Coronary artery (tissue), 2 donors: Measurements from ENCODE around the gene ZFHX3.

Source experiments
- DNase-seq: peaks from one replicate; pipeline ENCODE4 v3.0.0-alpha.2; 2017; ENCODE audit warnings: low spot score
- H3K27ac ChIP-seq, 2 donors: fragments of 200-600 bp; sonication (generic); one replicate each; pipeline ENCODE4 v1.5.1; 2016 to 2019
- H3K4me3 ChIP-seq: fragments of 200-600 bp; sonication (generic); 2 replicates; pipeline ENCODE4 v1.5.1; 2016; ENCODE audit warnings: mild to moderate bottlenecking, moderate library complexity
- TF ChIP-seq, protein P1 (sequence below): fragments of 200-600 bp; sonication (generic); IDR thresholded peaks from one replicate; pipeline ENCODE4 v1.5.1; 2019; ENCODE audit warnings: antibody characterized with exemption

The ZFHX3 gene

DNA sequence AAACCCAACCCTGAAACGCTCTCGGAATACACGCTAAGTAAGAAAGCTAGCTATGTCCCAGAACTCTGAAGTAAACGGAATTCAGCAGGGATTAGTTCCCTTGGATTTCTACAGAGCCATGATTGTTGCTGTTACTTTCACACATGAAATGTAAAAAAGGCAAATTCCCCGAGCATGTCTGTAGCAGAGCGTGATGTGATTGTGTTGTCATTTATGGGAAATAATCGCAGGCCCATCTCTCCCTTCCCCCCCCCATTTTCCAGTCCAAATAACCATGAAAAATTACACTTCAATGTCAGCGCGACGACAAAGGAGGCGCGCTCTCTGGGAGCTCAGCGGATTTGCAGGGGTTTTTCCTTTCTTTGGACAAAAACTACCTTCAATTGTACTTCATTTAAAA, 209.0 kb downstream of the ZFHX3 start:
- TF ChIP-seq, protein P1, sequence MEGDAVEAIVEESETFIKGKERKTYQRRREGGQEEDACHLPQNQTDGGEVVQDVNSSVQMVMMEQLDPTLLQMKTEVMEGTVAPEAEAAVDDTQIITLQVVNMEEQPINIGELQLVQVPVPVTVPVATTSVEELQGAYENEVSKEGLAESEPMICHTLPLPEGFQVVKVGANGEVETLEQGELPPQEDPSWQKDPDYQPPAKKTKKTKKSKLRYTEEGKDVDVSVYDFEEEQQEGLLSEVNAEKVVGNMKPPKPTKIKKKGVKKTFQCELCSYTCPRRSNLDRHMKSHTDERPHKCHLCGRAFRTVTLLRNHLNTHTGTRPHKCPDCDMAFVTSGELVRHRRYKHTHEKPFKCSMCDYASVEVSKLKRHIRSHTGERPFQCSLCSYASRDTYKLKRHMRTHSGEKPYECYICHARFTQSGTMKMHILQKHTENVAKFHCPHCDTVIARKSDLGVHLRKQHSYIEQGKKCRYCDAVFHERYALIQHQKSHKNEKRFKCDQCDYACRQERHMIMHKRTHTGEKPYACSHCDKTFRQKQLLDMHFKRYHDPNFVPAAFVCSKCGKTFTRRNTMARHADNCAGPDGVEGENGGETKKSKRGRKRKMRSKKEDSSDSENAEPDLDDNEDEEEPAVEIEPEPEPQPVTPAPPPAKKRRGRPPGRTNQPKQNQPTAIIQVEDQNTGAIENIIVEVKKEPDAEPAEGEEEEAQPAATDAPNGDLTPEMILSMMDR, result no peak
- H3K4me3 ChIP-seq, result no peak overlapping the region
- no peak overlapping the region for H3K27ac ChIP-seq
- no peak for DNase-seq

DNA sequence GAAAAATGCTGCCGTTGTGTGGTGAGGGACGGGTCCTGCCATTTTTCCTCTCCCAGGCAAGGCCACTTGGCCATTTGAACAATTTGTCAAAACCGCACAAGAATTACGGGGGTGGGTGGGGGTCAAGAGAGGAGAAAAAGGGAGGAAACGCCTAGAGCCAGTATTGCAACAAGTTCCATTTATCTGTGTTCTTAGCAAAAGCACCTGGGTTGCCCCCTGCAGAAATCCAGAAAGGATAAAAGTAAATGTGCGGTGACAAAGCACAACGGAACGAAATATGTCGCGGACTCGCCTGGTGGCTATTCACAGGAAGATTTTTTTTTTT, 209.4 kb downstream of the ZFHX3 start:
- no peak for DNase-seq
- TF ChIP-seq, protein P1, result no peak
- Histone ChIP-seq H3K27ac (no peak overlapping the region), H3K4me3 (no peak overlapping the region)

DNA sequence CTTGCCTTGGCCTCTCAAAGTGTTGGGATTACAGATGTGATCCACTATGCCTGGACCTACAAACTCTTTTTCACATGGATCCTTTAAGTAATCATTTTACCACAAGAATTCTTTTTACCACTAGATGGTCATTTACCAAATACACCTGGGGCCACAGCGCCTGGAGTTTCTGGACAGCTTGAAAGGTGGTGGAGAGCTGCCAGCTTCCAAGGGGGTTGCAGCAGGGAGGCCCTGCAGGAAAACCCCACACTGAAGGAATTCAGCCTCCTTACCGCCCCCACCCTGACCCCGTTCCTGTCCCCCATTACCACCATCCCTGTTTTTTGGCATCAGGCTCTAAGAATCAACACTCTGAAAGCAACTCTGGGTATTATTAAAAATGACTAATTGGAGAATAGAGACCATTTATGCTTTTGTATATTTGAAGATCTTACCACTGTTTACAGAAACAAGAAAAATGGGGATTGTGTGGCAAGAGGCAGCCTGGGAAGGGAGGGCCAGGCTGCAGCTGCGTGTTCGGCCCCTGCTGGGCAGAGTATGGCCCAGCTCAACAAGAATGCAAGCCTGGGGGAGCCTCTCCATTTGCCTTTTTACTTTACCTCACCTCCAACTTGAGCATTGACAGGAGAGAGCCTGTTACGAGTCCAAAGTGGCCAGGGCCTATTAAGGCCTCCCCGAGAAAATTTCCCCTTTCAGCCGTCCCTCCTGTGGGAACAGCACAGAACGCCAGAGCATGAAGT, 209.9 kb downstream of the ZFHX3 start:
- TF ChIP-seq, protein P1, result no peak
- Histone ChIP-seq H3K27ac (no peak overlapping the region), H3K4me3 (no peak overlapping the region)
- DNase-seq, result no peak

DNA sequence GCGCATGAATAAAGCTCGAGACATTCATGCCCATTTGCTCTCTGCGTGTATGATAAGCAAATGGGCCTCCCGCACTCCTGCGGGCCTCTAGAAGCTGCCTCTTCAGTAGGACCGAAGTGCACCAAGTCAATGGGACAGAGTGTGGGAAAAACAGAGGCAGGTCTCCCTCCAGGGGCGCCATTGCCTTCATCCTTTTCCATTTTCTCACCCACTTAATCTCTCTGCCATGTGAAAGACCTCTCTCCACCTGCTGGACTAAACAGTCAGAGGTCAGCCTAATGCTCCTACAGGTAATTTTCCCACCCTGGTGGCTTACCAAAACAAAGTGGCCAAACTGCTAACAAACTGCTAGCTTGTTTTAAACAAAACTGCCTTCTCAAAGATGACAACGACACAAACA, 210.9 kb downstream of the ZFHX3 start:
- Histone ChIP-seq H3K4me3 (no peak overlapping the region), H3K27ac (no peak overlapping the region)
- TF ChIP-seq, protein P1, result no peak
- DNase-seq, result no peak

DNA sequence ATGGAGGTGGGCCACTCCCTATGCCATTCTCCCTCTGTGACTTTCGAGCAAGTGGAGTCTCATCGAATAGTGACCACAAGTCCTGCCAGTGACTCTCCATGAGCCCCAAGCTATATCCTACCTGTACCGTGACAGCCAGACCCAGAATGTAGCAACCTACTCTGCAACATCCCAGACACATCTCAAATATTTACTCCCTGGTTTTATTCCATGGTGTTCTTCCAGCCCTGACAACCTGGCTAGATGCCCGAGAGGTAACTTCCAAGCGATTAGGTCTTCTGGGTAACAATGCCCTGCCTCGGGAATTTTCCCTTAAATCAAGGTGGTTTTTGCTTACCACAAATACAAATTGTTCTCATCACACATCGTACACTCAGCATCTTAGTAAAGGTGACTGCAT, 211.7 kb downstream of the ZFHX3 start:
- no peak overlapping the region for H3K4me3 ChIP-seq
- no peak for DNase-seq
- TF ChIP-seq, protein P1, result no peak
- H3K27ac ChIP-seq, result no peak overlapping the region

DNA sequence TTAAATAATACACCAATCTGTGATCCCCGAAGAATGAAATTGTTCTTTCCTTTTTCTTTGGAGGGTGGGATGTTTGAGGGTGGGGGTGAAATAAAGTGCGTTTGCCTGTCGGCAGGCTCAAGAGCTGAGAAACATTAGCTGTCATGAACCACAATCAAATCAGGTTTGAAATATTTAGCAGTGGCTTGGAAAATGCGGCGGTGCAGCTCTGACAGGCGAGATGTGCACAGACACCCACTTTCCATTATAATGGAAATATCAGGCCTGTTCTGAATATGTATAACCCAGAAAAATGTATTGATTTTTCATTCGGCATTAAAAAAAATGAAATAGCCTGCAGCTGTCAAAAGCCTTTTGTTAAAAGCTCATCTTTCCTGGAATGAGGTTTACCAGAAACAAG, 212.8 kb downstream of the ZFHX3 start:
- no peak for DNase-seq
- TF ChIP-seq, protein P1, result no peak
- Histone ChIP-seq H3K27ac (no peak overlapping the region), H3K4me3 (no peak overlapping the region)

DNA sequence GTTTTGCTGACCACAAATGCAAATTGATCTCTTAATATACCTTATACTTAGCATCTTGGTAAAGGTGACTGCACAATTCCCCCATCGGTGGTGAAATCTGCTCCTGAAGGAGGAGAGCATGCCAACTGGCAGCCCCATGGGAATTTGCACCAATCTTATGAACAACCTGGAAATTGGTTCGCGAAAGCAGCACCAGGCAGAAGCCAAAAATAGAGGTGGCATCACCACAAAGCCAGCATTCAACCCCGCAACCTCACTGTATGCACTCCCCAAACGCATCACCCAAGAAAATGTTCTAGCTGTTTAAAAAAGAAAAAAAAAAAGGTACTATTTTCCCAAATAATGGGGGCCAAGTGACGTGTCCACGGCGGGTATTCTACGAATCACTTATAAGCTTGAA, 213.4 kb downstream of the ZFHX3 start:
- TF ChIP-seq, protein P1, result no peak
- DNase-seq, result no peak
- no peak overlapping the region for H3K27ac ChIP-seq
- H3K4me3 ChIP-seq, result no peak overlapping the region
